Measurements from ENCODE around the gene TRIP13.
"Not testable (repeated sequence)": the region's sequence is repeated elsewhere in the genome, so short reads cannot be mapped to it uniquely, and the experiment has no call there.

Gene TRIP13, protein sequence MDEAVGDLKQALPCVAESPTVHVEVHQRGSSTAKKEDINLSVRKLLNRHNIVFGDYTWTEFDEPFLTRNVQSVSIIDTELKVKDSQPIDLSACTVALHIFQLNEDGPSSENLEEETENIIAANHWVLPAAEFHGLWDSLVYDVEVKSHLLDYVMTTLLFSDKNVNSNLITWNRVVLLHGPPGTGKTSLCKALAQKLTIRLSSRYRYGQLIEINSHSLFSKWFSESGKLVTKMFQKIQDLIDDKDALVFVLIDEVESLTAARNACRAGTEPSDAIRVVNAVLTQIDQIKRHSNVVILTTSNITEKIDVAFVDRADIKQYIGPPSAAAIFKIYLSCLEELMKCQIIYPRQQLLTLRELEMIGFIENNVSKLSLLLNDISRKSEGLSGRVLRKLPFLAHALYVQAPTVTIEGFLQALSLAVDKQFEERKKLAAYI

GRCh38 chr5:892394-893136, at the start of gene TRIP13, which contains the start of gene BRD9:
Gene TRIP13 (plus strand): TSS chr5:892884. CDS start chr5:892999, 115 bp downstream.
Gene BRD9 (minus strand): TSS chr5:892801. CDS start chr5:892657, 144 bp downstream.
- ATAC-seq (peak; percentile 98), DNase-seq (ENCODE audit: low spot score in 2 of 2) (peak; percentile 73 to 89)
- peaks cover 60% of the 10 kb centered on the region for H3K36me3 Mint-ChIP-seq
- peak within 1 kb of the TSS; percentile 78 for H3K4me3 Mint-ChIP-seq
- peaks cover 36% of the 10 kb centered on the region for H3K4me1 Mint-ChIP-seq
- H3K9me3 Mint-ChIP-seq: no peaks in the 10 kb centered on the region
- peak within 1 kb of the TSS; percentile 77 for H3K27ac Mint-ChIP-seq

GRCh38 chr5:843371-843770, 49.3 kb upstream of the TRIP13 start:
- DNase-seq (ENCODE audit: low spot score in 2 of 2); H3K27ac Mint-ChIP-seq; H3K36me3 Mint-ChIP-seq; ATAC-seq; H3K4me3 Mint-ChIP-seq; H3K9me3 Mint-ChIP-seq: not testable (repeated sequence)
- H3K4me1 Mint-ChIP-seq: peaks cover 15% of the 10 kb centered on the region

DNA sequence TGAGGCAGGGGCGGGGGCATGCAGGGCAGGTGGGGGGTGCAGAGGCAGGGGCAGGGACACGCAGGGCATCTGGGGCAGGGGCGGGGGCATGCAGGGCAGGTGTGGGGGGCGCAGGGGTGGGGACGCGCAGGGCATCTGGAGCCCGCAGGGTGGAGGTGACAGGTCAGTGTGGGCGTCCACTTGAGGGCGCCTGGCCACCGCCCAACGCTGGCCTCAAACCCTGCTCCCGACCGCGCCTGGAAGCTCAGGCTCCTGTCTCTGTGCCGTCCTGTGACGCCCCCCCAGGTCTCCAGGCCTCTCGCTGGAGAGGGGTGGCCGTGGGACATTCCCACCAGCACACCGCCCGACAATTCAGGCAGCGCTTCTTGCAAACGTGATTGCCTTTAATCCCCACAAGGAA, 48.8 kb upstream of the TRIP13 start:
- H3K27ac Mint-ChIP-seq; H3K4me3 Mint-ChIP-seq; ATAC-seq; H3K9me3 Mint-ChIP-seq; DNase-seq (ENCODE audit: low spot score in 2 of 2); H3K36me3 Mint-ChIP-seq: not testable (repeated sequence)
- H3K4me1 Mint-ChIP-seq: peaks cover 15% of the 10 kb centered on the region

DNA sequence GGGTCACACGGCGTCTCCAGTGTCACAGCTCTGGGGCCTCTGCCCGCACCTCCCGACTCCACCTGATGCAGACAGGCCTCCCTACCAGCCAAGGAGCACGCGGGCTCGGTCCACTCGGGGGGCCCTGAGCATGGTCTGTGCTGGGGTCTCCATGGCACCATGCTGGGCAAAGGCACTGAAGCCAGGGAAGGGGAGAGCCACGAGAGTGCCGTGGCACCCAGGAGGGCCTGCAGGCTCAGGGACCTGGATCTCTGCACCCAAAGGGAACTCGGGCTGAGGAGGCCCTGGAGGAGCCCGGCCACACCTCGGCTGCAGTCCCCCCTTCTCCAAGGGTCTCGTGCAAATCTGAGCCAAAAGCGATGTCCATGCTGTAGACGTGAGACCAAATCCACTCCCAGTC, 48.3 kb upstream of the TRIP13 start:
- H3K4me1 Mint-ChIP-seq: peaks cover 15% of the 10 kb centered on the region
- not testable (repeated sequence) for H3K4me3 Mint-ChIP-seq; H3K36me3 Mint-ChIP-seq; H3K27ac Mint-ChIP-seq; H3K9me3 Mint-ChIP-seq; ATAC-seq; DNase-seq (ENCODE audit: low spot score in 2 of 2)

- H3K36me3 Mint-ChIP-seq; ATAC-seq; H3K9me3 Mint-ChIP-seq; H3K27ac Mint-ChIP-seq; H3K4me3 Mint-ChIP-seq; DNase-seq (ENCODE audit: low spot score in 2 of 2): not testable (repeated sequence)
- H3K4me1 Mint-ChIP-seq: peaks cover 12% of the 10 kb centered on the region
Measured at GRCh38 chr5:845031-845675, 47.5 kb upstream of the TRIP13 start.

- not testable (repeated sequence) for ATAC-seq, H3K4me1 Mint-ChIP-seq
Measured at GRCh38 chr5:845676-846601, 46.7 kb upstream of the TRIP13 start.

DNA sequence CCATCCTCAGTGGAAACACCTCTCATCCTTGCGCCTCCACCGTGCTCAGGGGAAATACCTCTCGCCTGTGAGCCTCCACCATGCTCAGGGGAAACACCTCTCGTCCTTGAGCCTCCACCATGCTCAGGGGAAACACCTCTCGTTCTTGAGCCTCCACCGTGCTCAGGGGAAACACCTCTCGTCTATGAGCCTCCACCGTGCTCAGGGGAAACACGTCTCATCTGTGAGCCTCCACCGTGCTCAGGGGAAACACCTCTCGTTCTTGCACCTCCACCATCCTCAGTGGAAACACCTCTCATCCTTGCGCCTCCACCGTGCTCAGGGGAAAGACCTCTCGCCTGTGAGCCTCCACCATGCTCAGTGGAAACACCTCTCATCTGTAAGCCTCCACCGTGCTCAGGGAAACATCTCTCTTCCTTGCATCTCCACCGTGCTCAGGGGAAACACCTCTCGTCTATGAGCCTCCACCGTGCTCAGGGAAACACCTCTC, 46.0 kb upstream of the TRIP13 start:
- DNase-seq (ENCODE audit: low spot score in 2 of 2); H3K9me3 Mint-ChIP-seq; H3K36me3 Mint-ChIP-seq; H3K4me1 Mint-ChIP-seq; H3K4me3 Mint-ChIP-seq: not testable (repeated sequence)
- ATAC-seq: peak; percentile 50
- peak overlapping the region; percentile 15 for H3K27ac Mint-ChIP-seq

More at GRCh38 chr5:845676-846601, 46.7 kb upstream of the TRIP13 start:
- not testable (repeated sequence) for H3K4me3 Mint-ChIP-seq; H3K27ac Mint-ChIP-seq; DNase-seq (ENCODE audit: low spot score in 2 of 2); H3K9me3 Mint-ChIP-seq; H3K36me3 Mint-ChIP-seq

- H3K9me3 Mint-ChIP-seq; H3K4me1 Mint-ChIP-seq; H3K36me3 Mint-ChIP-seq; DNase-seq (ENCODE audit: low spot score in 2 of 2); ATAC-seq; H3K4me3 Mint-ChIP-seq: not testable (repeated sequence)
- H3K27ac Mint-ChIP-seq: peak overlapping the region; percentile 15
Measured at GRCh38 chr5:847212-847611, 45.5 kb upstream of the TRIP13 start.

DNA sequence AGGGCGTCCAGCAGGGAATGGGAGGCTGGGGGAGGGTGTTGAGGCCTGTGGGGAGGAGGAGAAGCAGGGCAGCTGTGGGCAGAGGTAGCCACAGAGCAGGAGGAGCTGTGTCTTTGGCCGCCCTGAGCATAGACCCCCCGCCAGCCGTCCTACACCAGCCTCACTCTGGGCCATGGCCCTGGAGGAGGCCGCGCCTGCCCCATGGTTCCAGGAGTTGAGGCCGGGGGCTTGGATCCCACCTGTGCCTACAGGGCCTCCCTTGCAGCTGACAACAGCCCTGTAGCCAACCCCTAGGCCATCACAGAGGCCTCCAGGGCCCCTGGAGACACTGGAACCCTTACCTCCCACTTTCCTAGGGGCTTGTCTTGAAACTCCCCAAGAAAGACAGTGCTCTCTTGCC, 44.9 kb upstream of the TRIP13 start:
- H3K4me1 Mint-ChIP-seq, ATAC-seq, H3K36me3 Mint-ChIP-seq: not testable (repeated sequence)

DNA sequence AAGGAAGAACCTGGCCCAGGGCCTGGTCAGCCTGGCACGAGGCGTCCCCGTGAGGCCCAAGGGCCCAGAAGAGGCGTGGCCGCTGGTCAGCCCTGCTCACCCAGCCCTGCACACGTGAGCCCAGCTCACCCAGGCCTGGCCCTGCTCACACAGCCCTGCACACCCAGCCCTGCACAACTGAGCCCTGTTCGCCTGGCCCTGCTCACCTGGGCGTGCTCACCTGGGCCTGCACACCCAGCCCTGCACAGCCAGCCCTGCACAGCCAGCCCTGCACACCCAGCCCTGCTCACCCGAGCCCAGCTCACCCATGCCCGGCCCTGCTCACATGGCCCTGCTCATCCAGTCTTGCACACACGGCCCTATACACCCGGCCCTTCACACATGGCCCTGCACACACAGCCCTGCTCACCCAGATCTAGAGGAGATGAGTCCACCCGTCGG, 44.0 kb upstream of the TRIP13 start:
- ATAC-seq: no peak
- no peaks in the 10 kb centered on the region for H3K9me3 Mint-ChIP-seq
- no peak overlapping the region for H3K27ac Mint-ChIP-seq
- no peaks in the 10 kb centered on the region for H3K36me3 Mint-ChIP-seq
- no peak overlapping the region for H3K4me3 Mint-ChIP-seq
- no peak for DNase-seq (ENCODE audit: low spot score in 2 of 2)
- peaks cover 9% of the 10 kb centered on the region for H3K4me1 Mint-ChIP-seq

More for the DNA sequence above, 44.9 kb upstream of the TRIP13 start:
- not testable (repeated sequence) for H3K9me3 Mint-ChIP-seq; H3K27ac Mint-ChIP-seq; DNase-seq (ENCODE audit: low spot score in 2 of 2); H3K4me3 Mint-ChIP-seq

- Mint-ChIP-seq H3K4me1 (peaks cover 9% of the 10 kb centered on the region), H3K9me3 (no peaks in the 10 kb centered on the region), H3K4me3 (no peak overlapping the region), H3K36me3 (no peaks in the 10 kb centered on the region), H3K27ac (no peak overlapping the region)
- ATAC-seq: no peak
- DNase-seq (ENCODE audit: low spot score in 2 of 2): no peak
Measured at GRCh38 chr5:849651-850301, 42.9 kb upstream of the TRIP13 start.

DNA sequence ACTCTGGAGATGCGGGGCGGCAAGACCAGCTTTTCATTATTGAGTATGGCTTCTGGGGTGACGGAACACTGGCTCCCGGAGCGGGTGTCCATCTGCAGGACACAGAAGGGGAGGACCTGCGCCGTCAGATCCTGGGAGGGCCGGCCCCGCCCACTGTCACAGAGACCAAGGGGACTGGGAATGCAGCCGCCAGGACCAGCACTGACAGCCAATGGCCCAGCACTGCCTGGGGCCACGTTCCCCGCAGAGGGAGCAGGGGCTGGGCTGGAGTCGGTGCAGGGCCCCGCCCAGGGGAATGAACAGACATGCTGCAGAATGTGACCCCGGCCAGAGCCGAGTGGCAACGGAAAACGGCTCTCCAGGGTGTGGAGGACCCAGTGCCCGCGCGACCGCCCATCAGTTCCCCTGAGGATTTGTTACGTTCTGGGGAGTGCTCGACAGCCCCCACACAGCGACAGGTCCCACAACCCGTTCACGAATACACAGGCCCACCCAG, 42.1 kb upstream of the TRIP13 start, which contains the start of gene ZDHHC11:
TSS of gene ZDHHC11 (minus strand) at position 476 of the 496 bp plus-strand sequence. CDS start at position 92, 384 bp downstream.
- no peak for ATAC-seq
- Mint-ChIP-seq H3K4me3 (no peak within 1 kb of the TSS), H3K27ac (no peak within 1 kb of the TSS), H3K9me3 (no peaks in the 10 kb centered on the region), H3K4me1 (peaks cover 9% of the 10 kb centered on the region), H3K36me3 (no peaks in the 10 kb centered on the region)
- no peak for DNase-seq (ENCODE audit: low spot score in 2 of 2)

DNA sequence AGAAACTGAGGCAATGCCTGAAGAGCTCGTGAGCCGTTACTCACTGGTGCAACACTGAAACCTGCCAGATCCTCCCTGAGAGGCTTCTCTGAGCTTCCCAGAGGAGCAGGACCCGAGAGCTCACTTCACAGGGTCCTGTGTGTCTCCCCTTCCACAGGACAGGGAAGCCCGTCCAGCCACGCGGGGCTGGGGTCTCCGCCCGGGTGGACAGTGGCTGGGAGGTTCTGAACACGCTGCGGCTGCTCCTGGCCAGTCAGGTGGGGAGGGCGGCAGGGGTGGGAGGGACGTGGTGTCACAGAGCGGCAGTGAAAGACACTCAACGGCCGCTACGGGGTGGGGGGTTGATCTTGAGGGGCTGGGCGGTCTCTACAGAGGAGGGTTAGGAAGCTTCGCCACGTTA, 41.6 kb upstream of the TRIP13 start:
- H3K27ac Mint-ChIP-seq: no peak overlapping the region
- H3K9me3 Mint-ChIP-seq: no peaks in the 10 kb centered on the region
- no peak overlapping the region for H3K4me3 Mint-ChIP-seq
- no peak for ATAC-seq
- no peak for DNase-seq (ENCODE audit: low spot score in 2 of 2)
- H3K4me1 Mint-ChIP-seq: peaks cover 9% of the 10 kb centered on the region
- H3K36me3 Mint-ChIP-seq: no peaks in the 10 kb centered on the region

GRCh38 chr5:851553-851952, 41.1 kb upstream of the TRIP13 start:
- no peaks in the 10 kb centered on the region for H3K9me3 Mint-ChIP-seq
- no peak for DNase-seq (ENCODE audit: low spot score in 2 of 2)
- no peaks in the 10 kb centered on the region for H3K36me3 Mint-ChIP-seq
- ATAC-seq: no peak
- H3K27ac Mint-ChIP-seq: no peak overlapping the region
- H3K4me3 Mint-ChIP-seq: no peak overlapping the region
- peaks cover 6% of the 10 kb centered on the region for H3K4me1 Mint-ChIP-seq

All from stimulated activated effector memory CD8-positive, alpha-beta T cell treated with anti-CD3 and anti-CD28 coated beads, Interleukin-12 subunit alpha, Interleukin-12 subunit beta, amount 100 ng/mL, for 72 hours (primary cell).